GM18520 (cell line): ENCODE results near the gene TTC36.
"Not testable (repeated sequence)": the region's sequence is repeated elsewhere in the genome, so short reads cannot be mapped to it uniquely, and the experiment has no call there.

Experiments used
- ATAC-seq: cut with Tn5 transposase; IDR thresholded peaks from one replicate; pipeline ENCODE4 v1.9.1; 2021; ENCODE audit not compliant: unreplicated experiment

Gene TTC36, protein sequence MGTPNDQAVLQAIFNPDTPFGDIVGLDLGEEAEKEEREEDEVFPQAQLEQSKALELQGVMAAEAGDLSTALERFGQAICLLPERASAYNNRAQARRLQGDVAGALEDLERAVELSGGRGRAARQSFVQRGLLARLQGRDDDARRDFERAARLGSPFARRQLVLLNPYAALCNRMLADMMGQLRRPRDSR

DNA sequence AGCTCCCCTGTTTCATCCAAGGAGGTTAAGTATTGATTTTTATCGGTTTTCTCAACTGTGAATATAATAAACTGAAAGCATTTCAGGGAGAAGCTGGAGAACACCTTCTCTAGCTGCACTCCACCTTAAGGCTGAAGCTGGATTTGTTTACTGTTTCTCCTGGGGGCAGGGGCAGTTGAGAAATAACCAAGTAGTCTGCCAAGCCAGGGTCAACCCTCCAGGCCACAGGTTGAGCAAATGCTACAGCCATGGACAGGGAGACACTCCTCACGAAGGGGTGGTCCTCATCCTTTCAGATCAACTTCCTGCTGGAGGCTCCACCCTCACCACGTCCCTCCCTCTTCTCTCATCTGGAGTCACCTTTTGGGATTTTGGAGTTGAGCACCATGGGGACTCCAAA lies at the start of gene TTC36:
Gene TTC36 (plus strand): TSS at position 366 of the 400 bp plus-strand sequence. CDS start 21 bp downstream, at position 387.
- ATAC-seq = no peak

DNA sequence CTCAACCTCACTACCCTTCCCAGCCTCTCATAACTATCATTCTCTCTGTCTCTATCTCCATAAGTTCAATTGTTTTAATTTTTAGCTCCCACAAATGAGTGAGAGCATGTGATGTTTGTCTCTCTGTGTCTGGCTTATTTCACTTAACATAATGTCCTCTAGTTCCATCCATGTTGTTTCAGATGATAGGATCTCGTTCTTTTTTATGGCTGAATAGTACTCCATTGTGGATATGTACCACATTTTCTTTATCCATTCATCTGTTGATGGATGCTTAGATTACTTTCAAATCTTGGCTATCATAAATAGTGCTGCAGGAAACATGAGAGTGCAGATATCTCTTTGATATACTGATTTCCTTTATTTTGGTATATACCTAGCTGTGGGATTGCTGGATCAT lies 46.0 kb upstream of the TTC36 start:
- ATAC-seq = not testable (repeated sequence)

DNA sequence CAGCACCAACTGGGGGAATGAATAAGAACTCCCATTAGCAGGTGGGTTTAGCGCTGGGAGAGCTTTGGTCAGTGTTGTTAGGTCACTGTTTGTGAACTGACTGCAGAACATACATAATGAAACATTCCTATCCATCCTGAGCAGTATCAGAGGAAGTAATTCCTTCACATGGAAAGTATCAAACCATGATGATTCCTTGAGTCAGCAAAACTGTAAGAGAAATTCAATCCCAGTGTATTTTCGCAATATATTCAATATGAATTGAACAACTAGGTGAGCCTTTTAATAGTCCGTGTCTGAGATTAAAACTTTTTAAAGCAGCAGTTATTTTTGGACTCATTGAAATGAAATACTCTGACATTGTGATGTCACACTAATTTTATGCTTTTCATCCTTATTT lies 42.9 kb upstream of the TTC36 start:
- ATAC-seq = no peak

GRCh38 chr11:118485273-118485672 lies 42.0 kb upstream of the TTC36 start:
- no peak for ATAC-seq

- no peak for ATAC-seq
Measured at GRCh38 chr11:118488480-118489109, 38.7 kb upstream of the TTC36 start.

- no peak for ATAC-seq
Measured at GRCh38 chr11:118491041-118491440, 36.2 kb upstream of the TTC36 start.

- no peak for ATAC-seq
Measured at GRCh38 chr11:118497831-118498230, 29.4 kb upstream of the TTC36 start.

- ATAC-seq = no peak
Measured at GRCh38 chr11:118503216-118503615, 24.1 kb upstream of the TTC36 start.

- ATAC-seq = no peak
Measured at GRCh38 chr11:118511601-118512000, 15.7 kb upstream of the TTC36 start.

DNA sequence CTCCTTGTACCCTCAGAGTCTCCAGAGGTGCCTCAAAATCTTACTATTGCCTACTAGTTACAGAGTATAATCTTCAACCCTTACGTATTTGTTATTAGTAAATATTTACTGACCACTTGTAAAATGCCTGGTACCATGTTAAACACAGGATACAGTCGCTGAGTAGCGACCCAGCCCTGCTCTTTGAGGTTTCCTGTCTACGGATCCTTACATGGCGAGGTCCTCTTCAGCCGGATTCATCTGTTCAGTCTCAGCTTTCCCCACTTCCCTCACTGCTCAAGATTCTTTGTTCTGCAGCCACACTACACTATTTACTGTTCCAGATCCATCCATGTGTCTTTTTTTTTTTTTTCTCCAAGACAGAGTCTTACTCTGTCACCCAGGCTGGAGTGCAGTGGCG lies 13.2 kb upstream of the TTC36 start:
- no peak for ATAC-seq

- no peak for ATAC-seq
Measured at GRCh38 chr11:118519549-118519948, 7.7 kb upstream of the TTC36 start.

GRCh38 chr11:118521892-118522311 lies 5.4 kb upstream of the TTC36 start:
- peak; percentile 53 for ATAC-seq

DNA sequence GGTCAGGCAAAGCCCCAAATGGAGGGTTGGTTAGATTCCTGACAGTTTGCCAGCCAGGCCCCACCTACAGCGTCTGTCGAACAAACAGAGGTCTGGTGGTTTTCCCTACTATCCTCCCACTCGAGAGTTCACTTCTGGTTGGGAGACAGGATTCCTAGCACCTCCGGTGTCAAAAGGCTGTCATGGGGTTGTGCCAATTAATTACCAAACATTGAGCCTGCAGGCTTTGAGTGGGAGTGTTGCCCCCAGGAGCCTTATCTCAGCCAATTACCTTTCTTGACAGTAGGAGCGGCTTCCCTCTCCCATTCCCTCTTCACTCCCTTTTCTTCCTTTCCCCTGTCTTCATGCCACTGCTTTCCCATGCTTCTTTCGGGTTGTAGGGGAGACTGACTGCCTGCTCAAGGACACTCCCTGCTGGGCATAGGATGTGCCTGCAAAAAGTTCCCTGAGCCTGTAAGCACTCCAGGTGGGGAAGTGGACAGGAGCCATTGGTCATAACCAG lies 4.7 kb upstream of the TTC36 start:
- no peak for ATAC-seq

DNA sequence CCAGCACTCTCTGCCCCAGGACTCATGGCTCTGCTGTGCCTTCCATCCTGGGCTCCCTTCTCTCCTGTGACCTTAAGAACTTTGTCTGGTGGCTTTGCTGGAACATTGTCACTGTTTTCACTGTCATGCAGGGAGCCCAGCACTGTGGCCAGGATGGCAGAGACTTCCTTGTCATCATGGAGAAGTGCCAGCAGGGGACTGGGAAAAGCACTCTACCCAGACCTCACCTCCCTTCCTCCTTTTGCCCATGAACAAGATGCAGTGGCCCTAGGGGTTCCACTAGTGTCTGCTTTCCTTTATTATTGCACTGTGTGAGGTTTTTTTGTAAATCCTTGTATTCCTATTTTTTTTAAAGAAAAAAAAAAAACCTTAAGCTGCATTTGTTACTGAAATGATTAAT lies 2.9 kb upstream of the TTC36 start:
- ATAC-seq = no peak

- ATAC-seq = no peak
Measured at GRCh38 chr11:118524757-118525470, 2.4 kb upstream of the TTC36 start.

DNA sequence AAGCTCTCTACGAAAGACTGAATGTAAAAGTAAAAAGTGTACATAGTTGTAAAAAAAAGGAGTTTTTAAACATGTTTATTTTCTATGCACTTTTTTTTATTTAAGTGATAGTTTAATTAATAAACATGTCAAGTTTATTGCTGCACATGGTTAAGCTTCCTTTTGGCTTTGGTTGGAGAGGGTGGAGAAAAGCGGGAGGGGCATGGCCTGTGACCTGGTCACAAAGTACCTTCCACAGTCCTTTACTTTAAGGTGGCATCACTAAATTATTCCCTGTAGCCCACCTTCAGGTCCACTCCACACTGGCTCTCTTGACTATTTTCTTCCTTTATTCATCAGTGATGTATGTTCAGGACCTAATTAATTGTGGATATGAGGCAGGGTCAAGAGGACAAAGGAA lies 586 bp upstream of the TTC36 start:
- ATAC-seq = no peak

DNA sequence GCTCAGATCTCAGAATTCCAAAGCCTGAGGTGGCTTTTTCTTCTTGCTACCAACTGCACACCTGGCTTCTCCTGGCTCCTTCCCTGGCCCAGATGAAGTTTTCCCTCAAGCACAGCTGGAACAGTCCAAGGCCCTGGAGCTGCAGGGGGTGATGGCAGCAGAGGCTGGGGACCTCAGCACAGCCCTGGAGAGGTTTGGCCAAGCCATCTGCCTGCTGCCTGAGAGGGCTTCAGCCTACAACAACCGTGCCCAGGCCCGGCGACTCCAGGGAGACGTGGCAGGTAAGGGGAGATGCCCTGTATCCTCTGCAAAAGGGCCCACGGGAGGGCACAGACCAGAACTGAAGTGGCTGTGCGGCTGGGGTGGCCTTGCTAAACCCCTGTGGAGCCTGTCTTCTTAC lies 1.2 kb downstream of the TTC36 start:
- no peak for ATAC-seq

DNA sequence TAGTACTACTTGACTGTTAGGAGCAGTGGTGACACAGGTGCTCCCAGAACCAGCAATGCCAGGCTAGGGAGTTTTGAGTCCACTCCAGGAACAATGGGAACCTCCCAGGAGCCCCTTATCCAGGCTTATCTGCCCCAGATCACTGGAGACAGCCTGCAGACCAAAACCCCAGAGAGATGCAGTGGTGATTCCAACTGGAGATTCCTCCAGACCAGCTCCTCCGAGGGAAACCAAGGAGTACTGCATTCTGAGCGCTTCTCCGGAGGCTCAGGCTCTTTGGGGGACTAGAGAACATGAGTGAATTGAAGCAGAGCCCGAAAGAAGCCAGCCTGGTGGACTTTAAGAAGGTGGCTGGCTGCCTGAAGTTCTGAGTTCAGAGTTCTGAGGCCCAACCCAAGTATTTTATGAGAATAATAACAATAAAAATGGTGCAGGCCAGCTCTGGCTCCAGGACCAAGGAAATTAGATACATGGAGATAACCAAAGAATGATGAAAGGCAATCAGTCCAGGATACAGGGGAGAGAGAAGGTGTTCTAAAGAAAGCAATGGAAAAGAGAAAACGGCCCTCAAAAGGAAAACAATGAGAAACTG lies 2.4 kb downstream of the TTC36 start:
- ATAC-seq = no peak

GRCh38 chr11:118530180-118530682 lies 3.0 kb downstream of the TTC36 start:
- ATAC-seq = no peak

GRCh38 chr11:118530683-118531596 lies 3.7 kb downstream of the TTC36 start, which contains the start of gene TMEM25:
Gene TMEM25, plus strand, starts transcription at chr11:118531192. Its CDS starts 610 bp downstream, at chr11:118531802.
- peak; percentile 41 for ATAC-seq
